Cardiac septum (tissue), 1 donor: Measurements from ENCODE around the gene FOXQ1. TPM values are rescaled to one million over a fixed set of nuclear protein-coding genes. Genes with fewer than 3 reads are reported as not detected.

ENCODE experiments used
- DNase-seq: peaks from one replicate; pipeline ENCODE4 v3.0.0-alpha.2; 2020; ENCODE audit warnings: low spot score
- intact Hi-C: fragments of 100-400 bp; cut with DNase I; formaldehyde crosslinking; loops from one replicate; pipeline ENCODE4 v1.14.0; 2022
- total RNA-seq: library from RNA; stranded (reverse); fragmentation: NEBNext Ultra II Directional; extraction: Animal tissue kit (Norgen Biotek cat#: 25700); gene quantifications from one replicate; pipeline ENCODE4 v1.2.1, GENCODE V29; 2021
- donor health status: DM: no; HTN: no; CAD: no.

Gene FOXQ1
- total RNA-seq, 1 donor from 2014 or later, result not detected

DNA sequence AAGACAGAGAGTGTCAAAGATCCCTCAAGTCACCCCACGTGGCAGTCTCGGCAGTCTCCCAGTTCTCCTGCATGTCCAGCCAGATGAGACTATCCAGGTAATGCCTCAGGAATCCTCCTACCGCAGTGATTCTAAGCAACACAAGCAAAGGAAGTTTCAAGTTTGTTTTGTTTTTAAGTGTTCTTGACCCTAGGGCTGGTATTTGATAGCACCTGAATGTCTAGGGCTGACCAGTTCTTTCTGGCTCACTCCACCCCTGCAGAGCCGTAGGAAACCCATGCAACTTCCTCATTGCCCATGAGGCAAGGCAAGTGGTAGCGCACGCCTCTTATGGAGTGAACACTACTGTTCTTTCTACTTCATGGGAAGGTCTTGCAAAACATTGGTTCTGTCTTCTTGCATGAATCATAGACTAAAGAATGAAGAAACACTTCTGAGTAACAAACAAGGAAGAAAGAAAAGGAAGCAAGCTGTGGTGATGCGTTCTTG lies 24.8 kb upstream of the FOXQ1 start:
- DNase-seq, result no peak
- intact Hi-C loops, result no loop called here

- intact Hi-C loops, result no loop called here
- DNase-seq, result no peak
Measured at GRCh38 chr6:1290086-1290485, 21.8 kb upstream of the FOXQ1 start.

- intact Hi-C loops, result no loop called here
- DNase-seq, result no peak
Measured at GRCh38 chr6:1290805-1291204, 21.1 kb upstream of the FOXQ1 start.

DNA sequence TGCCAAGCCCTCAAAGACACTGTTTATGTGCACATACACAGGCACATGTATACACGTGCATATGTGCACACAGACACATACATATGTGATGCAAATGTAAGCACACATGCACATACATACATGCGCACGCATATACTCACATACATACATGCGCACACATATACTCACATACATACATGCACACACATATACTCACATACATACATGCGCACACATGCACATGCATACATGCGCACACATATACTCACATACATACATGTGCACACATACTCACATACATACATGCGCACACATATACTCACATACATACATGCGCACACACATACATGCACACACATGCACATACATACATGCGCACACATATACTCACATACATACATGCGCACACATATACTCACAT lies 20.5 kb upstream of the FOXQ1 start:
- intact Hi-C loops, result no loop called here

DNA sequence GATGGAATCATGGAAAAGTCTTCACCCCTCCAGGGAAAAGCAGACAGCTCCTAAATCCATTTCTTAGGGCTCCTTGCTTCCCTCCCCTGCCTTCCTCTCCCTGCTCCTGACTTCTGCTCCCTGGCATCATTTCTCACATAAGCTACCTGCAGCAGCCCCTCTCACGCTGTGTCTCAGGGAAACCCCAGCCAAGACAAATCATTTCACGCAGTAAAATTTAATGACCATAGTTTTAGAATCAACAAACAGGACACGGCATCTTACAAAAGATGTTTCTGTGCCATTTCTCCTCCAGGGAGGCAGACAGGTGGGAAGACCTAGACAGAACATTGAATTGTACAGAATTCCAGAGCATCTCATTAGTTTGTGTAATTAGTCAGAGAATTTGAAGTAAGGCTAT lies 16.5 kb upstream of the FOXQ1 start:
- DNase-seq, result no peak
- intact Hi-C loops, result no loop called here

More for the DNA sequence above, 20.5 kb upstream of the FOXQ1 start:
- DNase-seq, result no peak

DNA sequence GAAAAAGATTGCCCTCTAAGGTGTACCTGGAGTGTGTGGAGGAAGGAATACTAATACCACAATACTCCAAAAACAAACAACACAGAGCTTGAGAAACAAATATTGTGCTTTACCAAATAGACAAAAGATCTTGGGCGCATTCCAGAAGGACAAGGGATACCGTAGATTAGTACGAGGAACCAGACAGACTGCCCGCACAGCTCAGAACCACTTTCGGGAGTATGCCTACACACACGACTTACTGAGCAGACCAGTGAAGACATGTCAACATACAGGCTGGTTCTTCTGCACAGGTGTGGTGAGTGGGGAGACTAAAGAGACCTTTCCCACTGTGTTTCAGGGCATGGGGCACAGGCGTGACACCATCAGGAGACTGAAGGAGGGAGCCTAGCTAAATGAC lies 15.8 kb upstream of the FOXQ1 start:
- intact Hi-C loops, result no loop called here
- DNase-seq, result no peak

- intact Hi-C loops, result no loop called here
- no peak for DNase-seq
Measured at GRCh38 chr6:1296542-1296941, 15.4 kb upstream of the FOXQ1 start.

DNA sequence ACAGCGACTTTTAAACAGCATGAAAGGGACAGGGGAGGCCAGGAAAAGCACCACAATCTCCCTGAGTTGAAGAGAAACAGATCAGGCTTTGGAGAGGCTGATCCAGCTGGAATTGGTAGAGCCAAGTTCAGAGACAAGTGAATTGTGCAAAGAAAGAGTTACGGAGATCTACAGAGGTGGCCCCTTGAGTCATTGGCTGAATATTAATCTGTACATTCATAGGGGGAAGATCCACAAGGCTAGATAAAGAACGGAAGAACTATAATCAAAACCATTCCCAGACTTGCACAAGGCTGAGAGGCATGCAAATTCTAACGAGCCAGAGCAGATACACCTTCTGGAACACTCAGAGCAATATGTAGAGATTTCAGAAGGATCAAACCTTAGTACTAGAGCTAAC lies 14.2 kb upstream of the FOXQ1 start:
- DNase-seq, result no peak
- intact Hi-C loops, result no loop called here

DNA sequence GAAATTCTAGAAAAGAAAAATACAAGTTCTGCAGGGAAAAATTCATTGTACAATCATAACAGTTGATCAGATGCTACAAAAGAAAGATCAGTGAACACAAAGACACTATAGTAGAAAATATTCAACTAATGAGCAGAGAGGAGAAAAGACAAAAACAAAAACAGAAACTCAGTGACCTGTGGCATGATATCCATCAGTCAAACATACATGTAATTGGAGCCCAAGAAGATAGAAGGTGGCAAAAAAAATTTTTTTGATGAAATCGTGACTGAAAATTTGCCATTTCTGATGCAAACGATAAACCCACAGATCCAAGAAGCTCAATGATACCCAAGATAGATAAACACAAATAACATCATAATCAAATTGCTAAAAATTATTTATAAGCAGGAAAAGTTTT lies 13.1 kb upstream of the FOXQ1 start:
- intact Hi-C loops, result no loop called here
- no peak for DNase-seq

DNA sequence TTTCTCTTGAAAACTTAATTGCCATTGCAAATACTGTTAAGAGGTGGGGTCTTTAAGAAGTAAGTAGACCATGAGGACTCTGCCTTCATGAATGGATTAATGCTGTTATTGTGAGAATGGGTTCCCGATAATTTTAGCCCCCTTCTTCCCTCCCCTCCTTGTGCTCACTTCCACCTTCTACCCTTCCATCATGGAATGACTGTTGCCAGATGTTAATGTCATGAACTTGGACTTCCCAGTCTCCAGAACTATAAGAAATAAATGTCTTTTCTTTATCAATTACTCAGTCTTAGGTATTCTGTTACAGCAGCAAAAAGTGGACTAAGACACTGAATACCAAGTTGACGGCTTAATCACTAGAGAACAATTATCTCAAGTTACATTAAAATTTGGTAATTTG lies 5.8 kb upstream of the FOXQ1 start:
- intact Hi-C loops, result no loop called here
- no peak for DNase-seq

- no peak for DNase-seq
- intact Hi-C loops, result no loop called here
Measured at GRCh38 chr6:1309366-1309765, 2.5 kb upstream of the FOXQ1 start.

DNA sequence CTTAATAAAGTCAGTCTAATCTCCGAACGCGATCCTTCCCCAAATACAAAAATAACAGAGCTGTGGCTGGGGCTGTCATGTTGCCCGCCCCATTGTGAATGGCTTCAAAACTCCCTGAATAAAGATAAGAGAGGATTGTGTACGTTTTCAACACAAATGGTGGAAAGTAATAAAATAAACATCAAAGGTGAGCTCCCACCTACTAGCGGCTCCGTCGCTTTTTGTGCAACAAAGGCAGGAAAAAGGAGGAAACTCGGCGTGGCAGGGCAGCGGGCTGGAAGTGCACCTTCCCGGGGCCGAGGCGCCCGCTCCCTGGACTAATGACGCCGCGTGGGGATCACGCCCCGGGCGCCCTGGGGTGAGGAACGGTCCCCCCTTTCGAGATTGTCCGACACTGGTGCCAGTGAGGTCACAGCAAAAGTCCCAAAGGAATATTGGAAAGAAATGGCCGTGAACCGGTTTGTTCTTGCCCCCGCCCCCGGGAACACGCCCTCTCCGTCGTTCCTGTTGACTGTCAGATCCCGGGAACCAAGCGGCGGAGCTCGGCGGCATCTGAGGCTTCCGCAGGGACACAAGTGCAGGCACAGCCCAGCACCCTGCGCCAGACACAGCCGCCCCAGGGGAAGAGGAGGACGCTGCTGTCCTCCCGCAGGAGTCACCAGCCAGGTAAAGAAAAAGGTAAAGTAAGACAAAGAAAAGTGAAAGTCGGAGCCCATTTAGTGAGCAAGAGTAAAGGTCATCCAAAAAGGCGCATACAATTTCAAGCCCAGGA lies 1.1 kb upstream of the FOXQ1 start:
- intact Hi-C loops, result no loop called here

GRCh38 chr6:1312203-1312472 lies 240 bp downstream of the FOXQ1 start:
- intact Hi-C loops, result no loop called here

More for the DNA sequence above, 1.1 kb upstream of the FOXQ1 start:
- DNase-seq, result no peak

GRCh38 chr6:1312473-1313367 lies 822 bp downstream of the FOXQ1 start:
- intact Hi-C loops, result no loop called here
- no peak for DNase-seq

More at GRCh38 chr6:1312203-1312472, 240 bp downstream of the FOXQ1 start:
- no peak for DNase-seq

DNA sequence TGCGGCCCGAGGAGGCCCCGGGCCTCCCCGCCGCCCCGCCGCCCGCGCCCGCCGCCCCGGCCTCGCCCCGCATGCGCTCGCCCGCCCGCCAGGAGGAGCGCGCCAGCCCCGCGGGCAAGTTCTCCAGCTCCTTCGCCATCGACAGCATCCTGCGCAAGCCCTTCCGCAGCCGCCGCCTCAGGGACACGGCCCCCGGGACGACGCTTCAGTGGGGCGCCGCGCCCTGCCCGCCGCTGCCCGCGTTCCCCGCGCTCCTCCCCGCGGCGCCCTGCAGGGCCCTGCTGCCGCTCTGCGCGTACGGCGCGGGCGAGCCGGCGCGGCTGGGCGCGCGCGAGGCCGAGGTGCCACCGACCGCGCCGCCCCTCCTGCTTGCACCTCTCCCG lies 1.5 kb downstream of the FOXQ1 start:
- intact Hi-C loops, result no loop called here
- no peak for DNase-seq

DNA sequence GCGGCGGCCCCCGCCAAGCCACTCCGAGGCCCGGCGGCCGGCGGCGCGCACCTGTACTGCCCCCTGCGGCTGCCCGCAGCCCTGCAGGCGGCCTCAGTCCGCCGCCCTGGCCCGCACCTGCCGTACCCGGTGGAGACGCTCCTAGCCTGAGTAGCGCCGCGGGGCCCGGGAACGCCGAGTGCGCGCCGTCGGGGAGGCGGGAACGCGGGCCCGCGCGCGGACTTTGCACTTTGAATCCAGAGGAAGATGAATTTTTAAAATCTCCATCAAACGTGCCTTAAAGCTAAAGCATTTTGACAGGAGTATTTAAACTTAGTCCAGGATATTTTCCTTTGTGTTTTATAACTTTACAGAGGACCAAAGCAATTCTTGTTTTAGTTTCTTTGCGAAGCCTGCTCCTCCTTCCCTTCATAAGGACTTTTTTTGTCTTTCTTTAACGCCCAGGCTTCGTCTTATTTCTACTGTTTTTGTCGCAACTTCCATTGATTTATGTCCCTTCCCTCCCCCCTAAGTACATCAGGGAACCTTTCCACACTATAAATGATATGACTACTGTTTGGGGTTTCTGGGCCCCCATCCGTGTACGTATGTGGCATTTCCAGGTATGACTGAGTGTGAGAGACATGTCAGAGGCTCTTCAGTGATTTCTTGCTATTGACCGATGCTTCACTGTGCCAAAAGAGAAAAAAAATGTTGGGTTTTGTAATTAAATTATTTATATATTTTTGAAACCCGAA lies 2.0 kb downstream of the FOXQ1 start:
- no peak for DNase-seq
- intact Hi-C loops, result no loop called here

GRCh38 chr6:1314617-1315016 lies 2.7 kb downstream of the FOXQ1 start:
- intact Hi-C loops, result no loop called here
- no peak for DNase-seq

DNA sequence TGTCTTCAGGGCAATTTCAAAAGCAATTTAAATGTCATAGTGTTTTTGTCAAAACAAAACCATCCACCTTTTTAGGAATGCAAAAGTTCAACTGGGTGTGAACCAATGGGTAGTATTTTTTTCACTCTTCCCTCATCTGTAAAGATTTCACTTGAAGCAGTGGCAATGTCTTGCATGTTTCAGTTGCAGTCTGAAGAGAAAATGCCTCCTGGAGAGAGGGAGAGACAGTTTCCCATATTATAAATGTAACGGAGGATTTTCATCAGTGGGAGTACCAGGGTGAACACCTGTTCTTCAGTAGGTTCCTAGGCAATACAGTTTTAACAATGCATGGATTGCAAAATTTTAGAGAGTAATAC lies 3.3 kb downstream of the FOXQ1 start:
- no peak for DNase-seq
- intact Hi-C loops, result no loop called here

GRCh38 chr6:1315560-1316386 lies 3.9 kb downstream of the FOXQ1 start:
- DNase-seq, result no peak
- intact Hi-C loops, result no loop called here
